NCI-H2227 (cell line): ENCODE measurements around the gene ABTB2.
"Not testable (repeated sequence)": the region's sequence is repeated elsewhere in the genome, so short reads cannot be mapped to it uniquely, and the experiment has no call there.

ENCODE experiments used
- DNase-seq: peaks from one replicate; lab custom pipeline; 2025; ENCODE audit not compliant: unreplicated experiment; lab: John Stamatoyannopoulos, UW

Gene ABTB2

DNA sequence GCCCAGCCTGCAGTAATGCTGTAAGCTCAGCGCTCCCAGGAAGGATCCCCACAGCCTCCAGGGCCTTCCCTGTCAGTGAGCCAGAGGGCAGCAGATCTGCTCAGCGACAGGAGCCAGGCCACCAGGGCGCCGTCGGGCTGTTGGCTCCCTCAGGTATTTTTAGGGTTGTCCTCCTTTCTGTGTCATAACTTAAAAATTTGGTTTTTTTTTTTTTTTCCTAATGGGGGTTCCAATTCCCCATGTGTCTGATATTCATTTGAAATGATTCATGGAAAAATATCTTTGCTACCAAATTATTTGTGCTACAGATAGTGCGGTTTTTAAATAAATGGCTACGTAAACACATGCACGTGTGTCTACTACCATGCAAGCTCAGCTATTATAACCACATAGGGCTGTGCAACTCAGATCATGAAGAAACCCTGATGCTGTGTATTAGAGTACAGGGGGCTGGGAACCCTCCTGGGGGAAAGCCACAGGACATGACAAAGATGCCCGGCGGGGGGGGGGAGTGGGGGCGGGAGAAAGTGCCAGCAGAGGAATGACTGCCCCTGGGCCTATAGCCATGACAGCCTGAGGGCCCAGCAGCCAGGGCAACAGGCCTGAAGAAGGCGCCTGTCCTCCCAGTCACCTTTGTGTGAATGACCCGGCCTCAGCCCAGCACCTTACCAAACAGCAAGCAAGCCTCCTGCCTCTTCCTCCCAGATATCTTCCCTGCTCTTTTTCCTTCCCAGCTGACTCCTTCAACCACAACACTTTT lies 163.1 kb downstream of the ABTB2 start:
- no peak for DNase-seq

DNA sequence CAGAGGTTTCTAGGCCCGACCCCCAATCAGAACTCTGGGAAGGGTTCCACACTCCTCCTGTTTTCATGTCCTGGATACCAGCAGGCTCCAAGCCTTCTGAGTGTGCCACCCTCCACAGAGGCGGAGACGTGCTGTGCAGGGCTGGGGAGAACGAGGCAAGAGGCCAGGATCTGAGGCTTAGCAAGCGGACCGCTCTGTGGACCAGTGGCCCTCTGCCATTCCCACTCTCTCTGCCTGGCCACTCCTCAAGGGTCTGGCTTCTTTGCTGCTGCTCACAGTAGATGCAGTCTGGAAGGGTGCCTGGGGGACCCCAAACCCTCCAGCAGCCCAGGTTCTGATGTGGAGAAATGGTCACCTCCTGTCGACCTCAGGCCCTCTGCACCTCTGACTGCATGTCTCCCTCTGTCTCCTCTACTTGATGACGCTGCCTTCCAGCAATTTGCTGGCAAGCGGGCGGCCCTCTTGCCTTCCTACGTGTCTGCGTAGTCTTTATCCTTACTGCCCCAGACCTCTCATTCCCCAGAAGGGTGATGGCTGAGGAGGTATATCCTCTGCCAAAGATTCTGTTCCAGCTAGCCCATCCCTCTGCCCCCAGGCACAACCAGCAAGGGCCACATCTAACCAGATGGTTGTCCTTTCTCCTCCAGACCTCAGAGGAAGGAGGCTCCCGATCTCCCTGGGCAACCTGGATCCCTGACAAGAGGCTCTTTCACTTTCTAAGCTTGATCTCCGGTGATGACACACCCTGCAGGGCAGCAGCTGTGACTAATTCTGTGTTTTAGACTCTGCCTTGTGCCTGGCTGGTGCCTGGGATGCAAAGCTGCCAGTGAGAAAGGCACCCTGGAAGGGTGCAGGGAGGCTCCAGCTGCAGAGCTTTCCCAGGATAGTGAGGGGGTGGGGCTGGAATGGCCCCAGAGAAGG lies 165.1 kb downstream of the ABTB2 start:
- peak; percentile 16 for DNase-seq

DNA sequence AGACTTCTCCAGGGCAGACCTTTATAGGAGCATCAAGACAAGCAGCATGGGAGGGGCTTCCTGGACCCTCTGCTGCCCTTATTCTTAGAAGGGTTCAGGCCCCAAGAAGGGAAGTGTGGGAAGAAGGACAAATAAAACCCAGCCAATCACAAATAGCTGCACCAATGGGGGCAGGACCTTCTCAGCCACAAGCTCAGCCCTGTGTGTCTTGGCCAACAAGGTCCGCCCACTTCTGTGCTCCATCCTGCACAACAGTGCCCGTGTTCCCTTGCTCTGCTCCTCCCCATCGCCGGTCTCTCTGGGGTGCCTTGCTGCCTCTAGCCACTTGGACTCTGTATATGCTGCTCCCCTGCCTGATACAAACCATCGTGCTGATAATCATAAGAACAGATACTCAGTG lies 166.2 kb downstream of the ABTB2 start:
- DNase-seq: no peak

DNA sequence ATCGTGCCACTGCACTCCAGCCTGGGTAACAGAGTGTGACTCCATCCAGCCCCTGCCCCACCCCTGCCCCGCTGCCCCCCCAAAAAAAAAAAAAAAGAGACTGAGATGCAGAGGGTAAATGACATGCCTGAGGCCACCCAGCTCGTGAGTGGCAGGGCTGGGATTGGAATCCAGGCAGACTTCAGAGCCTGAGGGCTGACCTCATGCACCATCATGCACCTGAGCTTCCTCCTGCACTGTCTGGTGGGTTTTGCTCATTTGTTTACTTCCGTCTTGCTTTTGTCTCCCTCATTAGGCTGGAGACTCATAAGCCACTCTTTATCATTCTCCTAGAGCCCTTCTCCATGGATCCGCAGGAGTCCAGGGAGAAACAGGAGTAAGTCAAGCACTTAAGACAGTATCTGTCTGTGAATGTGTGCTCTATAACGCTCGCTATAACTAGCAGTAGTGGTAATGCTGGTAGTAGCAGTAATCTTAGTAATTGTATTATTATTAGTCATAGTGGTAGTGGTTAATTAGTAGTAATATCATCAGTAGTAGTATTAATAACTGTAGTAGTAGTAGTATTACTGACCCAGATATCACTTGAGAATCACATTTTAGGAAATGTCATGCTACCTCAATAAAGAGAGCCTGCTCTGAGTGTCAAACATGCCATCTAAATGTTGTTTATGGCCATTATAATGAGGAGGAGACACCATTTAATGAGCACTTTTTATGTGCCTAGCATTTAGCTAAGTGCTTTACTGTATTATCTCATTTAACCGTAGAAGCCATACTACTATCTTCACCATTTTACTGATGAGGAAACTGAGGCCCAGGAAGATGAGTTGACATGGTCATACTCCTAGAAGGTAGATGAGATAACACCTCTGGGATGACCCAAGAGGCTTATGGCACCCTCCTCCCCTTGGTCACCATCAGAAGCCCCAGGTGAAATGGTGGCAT lies 167.3 kb downstream of the ABTB2 start:
- DNase-seq: no peak

DNA sequence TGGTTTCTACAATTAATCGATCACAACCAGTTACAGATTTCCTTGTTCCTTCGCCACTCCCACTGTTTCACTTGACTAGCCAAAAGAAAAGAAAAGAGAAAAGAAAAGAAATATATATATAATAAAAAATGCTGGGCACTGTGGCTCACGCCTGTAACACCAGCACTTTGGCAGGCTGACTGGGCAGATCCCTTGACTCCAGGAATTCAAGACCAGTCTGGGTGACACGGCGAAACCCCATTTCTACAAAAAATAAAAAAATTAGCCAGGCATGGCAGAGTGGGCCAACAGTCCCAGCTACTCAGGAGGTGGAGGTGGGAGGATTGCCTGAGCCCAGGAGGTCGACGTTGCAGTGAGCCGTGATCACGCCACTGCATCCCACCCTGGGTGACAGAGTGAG lies 168.6 kb downstream of the ABTB2 start:
- DNase-seq: no peak

DNA sequence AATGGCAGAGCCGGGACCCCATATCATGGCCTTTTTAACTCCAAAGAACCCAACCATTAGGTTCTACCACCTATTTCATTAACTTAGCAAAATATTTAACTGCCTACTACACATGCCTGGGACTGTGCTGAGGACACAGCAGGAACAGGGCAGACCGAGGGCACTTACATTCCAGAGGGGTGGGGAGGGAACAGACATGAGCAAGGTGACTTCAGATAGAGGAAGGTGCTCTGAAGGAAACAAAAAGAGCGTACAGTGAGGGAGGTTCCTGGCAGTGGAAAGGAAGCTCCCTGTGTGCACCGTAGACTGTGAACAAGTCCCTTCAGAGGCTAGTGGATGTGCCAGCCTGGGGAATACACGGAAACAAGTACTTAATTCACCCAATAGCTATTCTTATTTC lies 169.6 kb downstream of the ABTB2 start:
- DNase-seq: no peak

DNA sequence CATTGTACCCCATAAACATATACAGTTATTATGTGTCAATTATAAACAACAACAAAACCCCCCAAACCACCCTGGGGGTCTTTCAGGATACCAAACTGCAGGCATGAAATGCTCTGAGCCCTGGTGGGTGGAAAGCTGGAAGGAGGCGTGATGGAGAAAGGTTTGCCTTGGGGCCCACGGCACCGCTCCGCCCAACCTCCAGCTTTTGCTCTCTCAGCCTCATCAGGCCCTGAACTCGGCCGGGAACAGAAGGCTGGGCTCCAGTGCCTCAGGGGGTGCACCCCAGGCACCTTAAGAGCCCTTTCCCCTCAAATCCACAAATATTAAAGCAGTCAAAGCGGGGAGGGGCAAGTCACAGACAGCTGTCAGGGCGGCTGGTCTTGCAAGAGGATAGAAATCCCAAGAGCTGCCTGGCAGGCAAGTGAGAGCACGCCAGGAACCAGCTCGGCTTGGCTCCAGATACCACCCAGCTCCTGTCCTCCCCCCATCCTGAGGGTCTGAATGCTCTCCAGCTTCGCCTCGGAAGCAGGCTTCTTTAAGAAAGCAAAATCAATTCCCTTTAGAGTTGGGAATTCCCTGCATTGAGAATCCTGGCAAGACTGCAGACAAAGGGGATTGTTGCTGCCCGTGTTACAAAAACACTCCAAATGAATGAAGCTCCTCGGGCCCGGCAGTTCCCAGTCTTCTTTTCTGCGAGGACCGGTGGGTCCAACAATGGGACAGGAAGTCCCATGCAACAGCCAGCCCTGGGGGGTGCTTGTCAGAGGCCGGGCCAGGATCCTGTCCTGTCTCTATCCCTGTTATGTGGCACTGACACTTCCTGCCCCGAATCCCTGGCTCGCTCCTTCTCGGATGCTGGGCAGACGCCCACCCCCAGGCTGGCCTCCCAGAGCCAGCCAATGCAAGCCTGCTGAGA lies 171.6 kb downstream of the ABTB2 start:
- no peak for DNase-seq

DNA sequence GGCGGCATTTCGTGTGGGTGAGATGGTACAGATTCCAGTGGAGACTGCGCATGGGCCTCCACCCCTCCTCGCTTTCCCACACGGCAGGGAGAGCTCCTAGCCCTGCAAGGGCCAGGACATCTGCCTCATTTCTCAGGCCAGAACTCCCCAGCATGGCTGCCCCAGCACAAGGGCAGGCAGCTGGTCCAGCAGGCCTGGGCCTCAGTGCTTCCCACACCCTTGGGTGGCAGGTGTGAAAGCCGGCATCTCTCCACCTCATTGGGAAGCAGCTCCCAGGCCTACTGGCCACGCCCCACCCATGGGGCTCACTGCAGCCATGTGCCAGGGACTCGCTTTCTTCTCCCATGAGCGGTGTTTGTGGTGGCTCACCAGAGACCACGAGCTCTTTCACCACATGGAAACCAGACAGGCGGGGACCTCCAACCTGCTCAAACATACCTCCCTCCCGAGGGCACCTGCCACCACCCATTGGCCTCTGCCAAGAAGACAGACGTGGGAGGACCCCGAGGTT lies 173.2 kb downstream of the ABTB2 start:
- no peak for DNase-seq

DNA sequence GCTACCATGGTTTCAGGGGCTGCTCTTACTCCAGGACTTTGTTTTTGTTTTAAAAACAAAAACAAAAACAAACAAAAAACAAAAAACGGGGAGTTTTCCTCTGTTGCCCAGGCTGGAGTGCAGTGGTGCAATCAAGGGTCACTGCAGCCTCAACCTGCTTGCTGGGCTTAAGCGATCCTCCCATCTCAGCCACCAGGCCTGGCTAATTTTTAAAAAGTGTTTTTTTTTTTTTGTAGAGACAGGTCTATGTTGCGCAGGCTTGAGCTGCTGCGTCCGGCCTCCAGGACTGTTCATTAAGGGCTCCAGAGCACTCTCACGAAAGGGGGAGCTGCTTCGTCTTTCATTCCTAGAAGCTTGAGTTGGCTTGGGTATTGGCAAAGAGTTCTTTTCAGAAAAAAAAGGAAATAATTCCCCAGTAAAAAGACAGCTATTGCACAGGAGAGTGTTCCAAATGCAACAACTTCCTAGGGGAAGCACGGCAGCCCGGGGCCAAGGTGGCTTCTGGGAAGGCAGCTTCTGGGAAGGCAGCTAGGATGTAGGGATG lies 173.9 kb downstream of the ABTB2 start:
- no peak for DNase-seq

DNA sequence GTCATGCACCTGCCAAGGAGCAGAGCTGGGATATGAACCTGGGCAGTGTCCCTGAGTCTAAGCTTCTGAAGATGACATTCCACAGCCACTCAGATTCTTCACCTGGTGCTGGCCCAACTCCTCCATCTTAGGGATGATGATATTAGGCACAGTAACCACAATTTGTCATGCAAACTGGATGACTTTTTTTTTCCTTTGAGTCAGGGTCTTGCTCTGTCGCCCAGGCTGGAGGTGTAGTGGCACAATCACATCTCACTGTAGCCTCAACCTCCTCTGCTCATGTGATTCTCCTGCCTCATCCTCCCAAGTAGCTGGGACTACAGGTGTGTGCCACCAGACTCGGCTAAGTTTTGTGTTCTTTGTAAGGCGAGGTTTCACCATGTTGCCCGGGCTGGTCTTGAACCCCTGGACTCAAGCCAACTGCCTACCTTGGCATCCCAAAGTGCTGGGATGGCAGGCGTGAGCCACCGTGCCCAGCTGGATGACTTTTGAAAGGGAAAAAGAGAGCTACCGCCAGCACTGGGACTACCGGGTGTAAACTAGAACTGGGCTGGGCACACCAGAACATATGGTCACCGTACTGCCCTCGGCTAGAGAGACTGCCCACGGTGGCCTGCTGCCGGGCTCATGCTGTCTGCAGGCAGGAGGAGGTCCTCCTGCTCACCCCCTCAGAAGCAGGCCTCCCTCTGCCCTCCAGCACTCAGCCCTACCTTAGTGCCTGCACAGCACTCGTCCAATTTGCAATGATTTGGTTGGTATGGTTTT lies 174.7 kb downstream of the ABTB2 start:
- DNase-seq: no peak

DNA sequence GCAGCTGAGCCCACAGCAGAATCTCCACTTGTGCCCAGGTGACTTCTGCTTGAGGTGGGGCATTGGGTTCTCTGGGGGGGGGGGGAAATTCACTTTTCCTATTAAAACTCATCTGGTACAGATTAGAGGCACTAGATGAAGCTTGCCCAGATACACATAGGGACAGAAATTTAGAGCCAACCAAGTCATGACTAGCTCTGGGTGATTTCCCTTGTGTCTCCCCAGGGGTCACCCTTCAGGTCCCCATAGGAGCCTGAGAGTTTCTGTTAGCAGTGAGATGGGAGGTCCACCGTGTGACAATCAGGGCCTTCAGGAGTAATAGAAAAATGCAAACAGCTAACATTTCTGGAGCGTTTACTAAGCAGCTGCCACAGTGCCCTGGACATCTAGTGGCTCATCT lies 175.4 kb downstream of the ABTB2 start:
- no peak for DNase-seq

DNA sequence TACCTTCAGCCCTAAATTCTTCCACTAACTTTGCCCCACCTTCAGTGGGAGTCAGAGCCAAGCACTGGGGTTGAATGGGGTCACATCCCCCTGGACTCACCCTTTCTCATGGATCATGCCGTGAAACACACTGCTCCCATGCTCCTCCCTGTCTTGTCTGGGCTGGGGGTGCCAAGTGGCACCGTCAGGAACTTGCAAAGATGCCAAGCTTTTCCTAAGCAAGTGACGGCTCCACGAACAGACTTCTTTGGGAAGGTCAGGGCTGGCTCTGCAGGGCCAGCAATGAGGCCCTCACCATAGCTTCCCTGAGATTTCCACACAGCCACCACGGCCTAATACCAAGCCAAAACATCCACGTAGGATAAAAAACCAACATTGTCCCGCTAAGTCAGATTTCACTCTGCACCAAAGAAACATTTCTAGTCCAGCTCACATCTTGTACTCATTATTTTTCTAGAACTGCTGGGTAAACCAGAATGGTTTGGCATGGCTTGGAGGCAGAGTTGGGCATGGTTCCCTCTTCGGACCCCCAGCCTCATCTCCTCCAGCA lies 175.9 kb downstream of the ABTB2 start:
- no peak for DNase-seq

DNA sequence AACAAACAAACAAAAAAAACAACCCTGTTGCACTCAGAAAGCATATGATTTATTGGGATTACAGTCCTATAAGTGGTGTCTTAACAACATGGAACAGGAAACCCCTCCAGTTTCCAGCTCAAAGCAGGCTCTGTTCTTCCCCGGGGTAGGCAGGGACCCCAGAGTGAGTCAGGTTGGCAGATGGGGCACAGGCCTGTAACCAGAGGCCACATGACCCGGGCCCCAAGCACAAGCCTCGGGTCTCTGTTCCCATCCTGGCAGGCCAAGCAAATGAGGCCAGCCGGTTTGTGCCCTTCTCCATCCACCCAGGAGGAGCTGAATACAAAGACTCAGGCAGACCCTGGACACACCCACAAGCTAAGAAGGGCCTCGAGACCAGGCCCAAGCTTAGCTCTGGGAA lies 176.6 kb downstream of the ABTB2 start:
- DNase-seq: no peak

DNA sequence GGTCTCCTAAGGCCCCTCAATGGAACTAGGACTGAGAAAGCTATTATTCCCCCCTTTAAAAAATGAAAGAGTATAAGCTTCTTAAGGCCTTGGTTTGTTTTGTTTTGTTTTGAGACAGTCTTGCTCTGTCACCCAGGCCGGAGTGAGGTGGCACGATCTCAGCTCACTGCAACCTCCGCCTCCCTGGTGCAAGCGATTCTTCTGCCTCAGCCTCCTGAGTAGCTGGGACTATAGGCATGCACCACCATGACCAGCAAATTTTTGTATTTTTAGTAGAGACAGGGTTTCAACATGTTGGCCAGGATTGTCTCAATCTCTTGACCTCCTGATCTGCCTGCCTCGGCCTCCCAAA lies 177.0 kb downstream of the ABTB2 start:
- DNase-seq: not testable (repeated sequence)

DNA sequence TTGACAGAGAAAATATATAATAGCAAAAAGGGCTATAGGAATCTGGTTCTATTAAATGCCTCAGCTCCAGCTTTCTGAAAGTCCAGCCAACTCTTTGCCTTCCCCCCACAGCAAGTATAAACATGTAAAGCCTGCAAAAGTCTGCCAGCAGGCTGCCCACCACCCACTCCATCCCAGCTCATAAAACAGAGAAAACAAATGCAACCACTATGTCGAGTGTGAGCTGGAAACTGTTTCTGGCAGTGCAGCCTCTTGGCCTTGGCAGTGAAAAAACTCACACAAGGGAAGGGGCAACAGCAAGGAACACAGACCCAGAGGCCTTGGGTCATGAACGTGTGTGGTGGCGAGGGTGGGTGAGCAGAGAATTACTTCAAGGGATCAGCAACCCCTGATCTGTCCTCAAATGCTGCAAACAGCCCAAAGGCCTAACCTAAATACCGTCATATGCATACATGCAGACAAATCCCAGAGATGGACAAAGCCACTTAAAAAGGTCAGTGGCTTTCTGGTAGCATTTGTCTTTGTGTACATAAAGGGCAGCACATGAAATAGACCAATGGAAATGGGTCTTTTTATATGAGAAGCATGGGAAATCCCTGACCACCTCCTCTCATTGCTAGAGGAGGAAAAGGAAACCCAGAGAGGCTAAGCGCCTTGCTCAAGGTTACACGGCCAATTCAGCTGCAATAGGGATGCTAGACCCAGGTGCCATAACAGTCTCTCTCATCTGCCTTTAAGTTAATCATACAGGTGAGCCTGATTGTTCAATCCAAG lies 177.6 kb downstream of the ABTB2 start:
- no peak for DNase-seq

DNA sequence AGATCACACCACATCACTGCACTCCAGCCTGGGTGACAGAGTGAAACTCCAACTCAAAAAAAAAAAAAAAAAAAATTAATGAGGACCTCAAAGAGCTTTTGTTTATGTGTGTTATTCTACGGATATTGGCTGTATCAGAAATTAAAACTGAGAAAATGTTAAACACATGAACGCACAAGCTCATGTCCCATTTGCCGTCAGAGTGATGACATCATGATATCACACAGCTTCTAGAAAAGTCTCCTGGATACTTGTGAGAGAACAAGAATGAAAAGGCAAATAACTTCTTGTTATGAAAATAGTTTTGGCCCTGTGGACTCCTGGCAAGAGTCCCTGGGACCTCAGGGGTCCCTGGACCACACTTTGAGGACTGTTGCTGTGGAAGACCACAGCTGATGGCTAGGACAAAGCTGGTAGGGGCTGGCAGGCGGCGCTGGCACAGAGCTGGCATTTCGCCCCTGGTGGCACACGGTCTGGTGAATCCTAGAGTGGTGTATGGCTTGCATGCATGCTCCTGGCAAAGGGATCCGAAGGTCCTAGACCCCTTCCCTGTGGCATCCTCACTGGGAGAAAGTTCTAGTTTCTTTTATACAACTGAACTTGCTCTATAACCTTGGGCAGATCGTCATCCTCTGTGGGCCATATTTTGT lies 178.7 kb downstream of the ABTB2 start:
- no peak for DNase-seq

DNA sequence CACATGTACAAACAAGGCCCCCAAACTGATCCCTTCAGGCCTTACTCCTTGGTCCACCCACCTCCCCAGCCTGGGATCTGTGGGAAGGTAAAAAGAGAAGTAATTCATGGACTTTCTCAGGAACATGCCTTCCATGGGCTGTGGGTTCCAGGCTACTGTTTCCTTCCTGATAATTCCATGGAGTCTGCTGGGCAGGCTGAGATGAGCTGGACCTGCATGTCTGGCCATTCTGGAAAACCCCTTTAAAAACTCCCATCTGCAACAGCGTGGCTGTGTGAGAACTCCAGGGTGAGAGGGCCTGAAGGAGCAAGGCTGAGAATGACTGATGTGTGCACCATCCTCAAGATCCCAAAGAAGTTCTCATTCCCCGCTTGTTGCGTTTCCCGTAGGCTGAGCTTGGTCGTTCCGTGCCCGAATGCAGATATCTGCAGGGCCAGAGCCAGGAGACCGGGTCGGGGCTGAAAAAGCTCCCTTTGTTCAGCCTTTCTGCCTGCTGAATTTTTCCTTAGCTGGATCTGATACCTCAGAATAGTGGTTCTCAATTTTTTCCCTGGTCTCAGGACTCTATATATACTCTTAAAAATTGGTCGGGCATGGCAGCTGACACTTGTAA lies 179.5 kb downstream of the ABTB2 start:
- no peak for DNase-seq
